IMR-90 (cell line): Measurements from ENCODE around the gene ERICH3. TPM values are rescaled to one million over a fixed set of nuclear protein-coding genes. Genes with fewer than 3 reads are reported as not detected.

Experiments used
- ATAC-seq: fragments of 200-7000 bp; cut with Tn5 transposase; 2 replicates; pipeline ENCODE4 v1.9.1; 2020; ENCODE audit warnings: low read depth, mild to moderate bottlenecking, moderate library complexity
- BruUV-seq: library from RNA; stranded (reverse); fragments of 400-500 nt; replicated peaks from 2 replicates; lab custom pipeline; 2021; lab: Mats Ljungman, UMichigan
- CTCF ChIA-PET: fragments of 300-600 bp; formaldehyde crosslinking; extraction: SDS; loops from one replicate; lab custom pipeline; 2021; ENCODE audit warnings: antibody characterized with exemption; lab: Yijun Ruan, JAX
- POLR2A ChIA-PET: fragments of 300-600 bp; sonication (Branson Sonifier 250); formaldehyde crosslinking; loops from one replicate; lab custom pipeline; 2022; ENCODE audit warnings: antibody characterized with exemption; ENCODE audit not compliant: unreplicated experiment; lab: Charles Lee
- DNase-seq: peaks from one replicate; pipeline ENCODE4 v3.0.0; 2013
- H2AFZ ChIP-seq: replicated peaks from 2 replicates; pipeline ENCODE3; 2013; ENCODE audit warnings: low read length, mild to moderate bottlenecking; ENCODE audit not compliant: poor library complexity
- H2AK5ac ChIP-seq: 2 replicates; pipeline ENCODE4 v1.6.1; 2013; ENCODE audit warnings: low read depth, low read length, inconsistent platforms
- H2AK9ac ChIP-seq: replicated peaks from 2 replicates; pipeline ENCODE3; 2013; ENCODE audit warnings: mild to moderate bottlenecking, low read depth, low read length, moderate library complexity; ENCODE audit not compliant: poor library complexity
- H2BK120ac ChIP-seq: 2 replicates; pipeline ENCODE4 v1.6.1; 2013; ENCODE audit warnings: low read depth, low read length, inconsistent platforms
- H2BK15ac ChIP-seq: 3 replicates; pipeline ENCODE4 v1.6.1; 2013; ENCODE audit warnings: low read depth, low read length, inconsistent platforms
- H2BK20ac ChIP-seq: 2 replicates; pipeline ENCODE4 v1.6.1; 2013; ENCODE audit warnings: low read depth, mild to moderate bottlenecking, inconsistent platforms, low read length, moderate library complexity
- H2BK5ac ChIP-seq: 2 replicates; pipeline ENCODE4 v1.6.1; 2013; ENCODE audit warnings: mild to moderate bottlenecking, low read depth, low read length, inconsistent platforms; ENCODE audit not compliant: poor library complexity, severe bottlenecking
- H3K14ac ChIP-seq: replicated peaks from 2 replicates; pipeline ENCODE4 v1.6.1; 2013; ENCODE audit warnings: low read depth, low read length, inconsistent platforms
- H3K18ac ChIP-seq: 2 replicates; pipeline ENCODE4 v1.6.1; 2013; ENCODE audit warnings: low read depth, low read length, control low read depth
- H3K23ac ChIP-seq: 2 replicates; pipeline ENCODE4 v1.6.1; 2013; ENCODE audit warnings: low read depth, low read length, inconsistent platforms
- H3K27ac ChIP-seq: 2 replicates; pipeline ENCODE4 v1.5.1; 2013; ENCODE audit warnings: mild to moderate bottlenecking, control low read depth, low read length; ENCODE audit not compliant: insufficient read depth
- H3K27me3 ChIP-seq: 2 replicates; pipeline ENCODE4 v1.6.1; 2013; ENCODE audit warnings: low read length; ENCODE audit not compliant: control insufficient read depth, insufficient read depth
- H3K36me3 ChIP-seq: 2 replicates; pipeline ENCODE4 v1.6.1; 2013; ENCODE audit warnings: low read length, mixed read lengths; ENCODE audit not compliant: control insufficient read depth, insufficient read depth
- H3K4ac ChIP-seq: 2 replicates; pipeline ENCODE4 v1.6.1; 2013; ENCODE audit warnings: low read depth, low read length, inconsistent platforms
- H3K4me1 ChIP-seq: 2 replicates; pipeline ENCODE4 v1.6.1; 2013; ENCODE audit warnings: low read length, mixed read lengths; ENCODE audit not compliant: control insufficient read depth, insufficient read depth
- H3K4me2 ChIP-seq: 2 replicates; pipeline ENCODE4 v1.6.1; 2013; ENCODE audit warnings: low read depth, mild to moderate bottlenecking, control low read depth, low read length, moderate library complexity
- H3K4me3 ChIP-seq: 2 replicates; pipeline ENCODE4 v1.5.1; 2013; ENCODE audit warnings: low read depth, mild to moderate bottlenecking, control low read depth, low read length, moderate library complexity; ENCODE audit not compliant: insufficient read depth
- H3K56ac ChIP-seq: 2 replicates; pipeline ENCODE4 v1.6.1; 2013; ENCODE audit warnings: low read length, inconsistent platforms; ENCODE audit not compliant: insufficient read depth; ENCODE audit errors: extremely low read depth
- H3K79me1 ChIP-seq, 2 experiments: 2 replicates each; pipeline ENCODE4 v1.6.1; 2013; ENCODE audit warnings: low read length in 2 of 2, inconsistent platforms in 1 of 2, low read depth in 1 of 2
- H3K9ac ChIP-seq: 2 replicates; pipeline ENCODE4 v1.6.1; 2013; ENCODE audit warnings: low read depth, low read length, control low read depth
- H3K9me1 ChIP-seq: 2 replicates; pipeline ENCODE4 v1.6.1; 2013; ENCODE audit warnings: low read length, inconsistent platforms; ENCODE audit not compliant: insufficient read depth
- H3K9me3 ChIP-seq: 2 replicates; pipeline ENCODE4 v1.6.1; 2013; ENCODE audit warnings: low read length; ENCODE audit not compliant: control insufficient read depth, insufficient read depth
- H4K20me1 ChIP-seq: 2 replicates; pipeline ENCODE4 v1.6.1; 2013; ENCODE audit warnings: low read length, inconsistent platforms; ENCODE audit not compliant: insufficient read depth
- H4K5ac ChIP-seq: 2 replicates; pipeline ENCODE4 v1.6.1; 2013; ENCODE audit warnings: mild to moderate bottlenecking, low read depth, low read length, control low read depth
- H4K8ac ChIP-seq, 2 experiments: 2 replicates each; pipeline ENCODE4 v1.6.1; 2013; ENCODE audit warnings: low read depth in 2 of 2, low read length in 2 of 2, control low read depth in 1 of 2, inconsistent platforms in 1 of 2
- H4K91ac ChIP-seq: 2 replicates; pipeline ENCODE4 v1.6.1; 2013; ENCODE audit warnings: low read depth, low read length, inconsistent platforms; ENCODE audit not compliant: insufficient read depth
- BHLHE40 ChIP-seq: fragments of 150-350 bp; IDR thresholded peaks from 2 replicates; pipeline ENCODE4 v1.6.1; 2016; ENCODE audit warnings: mild to moderate bottlenecking, low read depth, low read length
- FOS ChIP-seq: fragments of 150-350 bp; IDR thresholded peaks from 2 replicates; pipeline ENCODE4 v1.6.1; 2016; ENCODE audit warnings: low read depth, low read length
- MAZ ChIP-seq: IDR thresholded peaks from 2 replicates; pipeline ENCODE4 v1.6.1; 2012; ENCODE audit warnings: low read depth, mild to moderate bottlenecking, low read length, improper control_type of control experiment, moderate library complexity, borderline replicate concordance
- RAD21 ChIP-seq: IDR thresholded peaks from 2 replicates; pipeline ENCODE4 v1.6.1; 2012; ENCODE audit warnings: low read length, improper control_type of control experiment
- RCOR1 ChIP-seq: IDR thresholded peaks from 2 replicates; pipeline ENCODE4 v1.6.1; 2012; ENCODE audit warnings: mild to moderate bottlenecking, low read length, improper control_type of control experiment; ENCODE audit not compliant: insufficient replicate concordance
- RFX5 ChIP-seq: IDR thresholded peaks from 2 replicates; pipeline ENCODE4 v1.8.0; 2012; ENCODE audit warnings: low read depth, mild to moderate bottlenecking, low read length, moderate library complexity
- SMC3 ChIP-seq: fragments of 150-350 bp; IDR thresholded peaks from 2 replicates; pipeline ENCODE4 v1.6.1; 2016; ENCODE audit warnings: low read depth, mild to moderate bottlenecking, antibody characterized with exemption, low read length, moderate library complexity
- WGBS, 2 experiments: methylation state at CpG; one replicate each; pipeline versions ENCODE4 v1.1.5 to v1.1.7; 2013; ENCODE audit warnings: missing lambda C conversion rate in 2 of 2; ENCODE audit not compliant: insufficient read length in 1 of 2; ENCODE audit errors: extremely low coverage in 2 of 2; 5-methylcytosine and 5-hydroxymethylcytosine counted together
- dilution Hi-C: fragments of 300-500 bp; cut with HindIII; formaldehyde crosslinking; loops from one replicate; pipeline ENCODE4 v1.14.3; 2018; ENCODE audit warnings: low sequenced_read_pairs; ENCODE audit not compliant: unreplicated experiment
- in situ Hi-C: fragments of 300-500 bp; cut with MboI; formaldehyde crosslinking; loops from 3 replicates; pipeline ENCODE4 v1.14.3; 2019; ENCODE audit warnings: low sequenced_read_pairs, inconsistent platforms, mixed read lengths
- intact Hi-C: fragments of 100-400 bp; cut with micrococcal nuclease; formaldehyde crosslinking; loops from 2 replicates; pipeline ENCODE4 v1.10.0; 2022
- polyA plus RNA-seq, 3 experiments: library from polyadenylated mRNA; depleted of rRNA; stranded (reverse); fragments of >200 nt; gene quantifications; 2 replicates each; pipeline ENCODE4 v1.2.3, GENCODE V29; 2012; ENCODE audit warnings: low replicate concordance in 1 of 3
- total RNA-seq: library from RNA; depleted of rRNA; stranded (reverse); fragments of >200 nt; gene quantifications from 2 replicates; pipeline ENCODE4 v1.2.3, GENCODE V29; 2012
- TF ChIP-seq, protein P1 (sequence below): fragments of 150-350 bp; IDR thresholded peaks from 2 replicates; pipeline ENCODE4 v1.6.1; 2017; ENCODE audit warnings: mild to moderate bottlenecking, antibody characterized with exemption, low read length, low read depth
- TF ChIP-seq, protein P2 (sequence below): fragments of 150-350 bp; IDR thresholded peaks from 2 replicates; pipeline ENCODE4 v1.6.1; 2016; ENCODE audit warnings: low read depth, mild to moderate bottlenecking, low read length, moderate library complexity, borderline replicate concordance

The ERICH3 gene
- total and polyA plus RNA-seq, 2 of the 4 experiments (the other 2 are of a cell fraction) = not detected

DNA sequence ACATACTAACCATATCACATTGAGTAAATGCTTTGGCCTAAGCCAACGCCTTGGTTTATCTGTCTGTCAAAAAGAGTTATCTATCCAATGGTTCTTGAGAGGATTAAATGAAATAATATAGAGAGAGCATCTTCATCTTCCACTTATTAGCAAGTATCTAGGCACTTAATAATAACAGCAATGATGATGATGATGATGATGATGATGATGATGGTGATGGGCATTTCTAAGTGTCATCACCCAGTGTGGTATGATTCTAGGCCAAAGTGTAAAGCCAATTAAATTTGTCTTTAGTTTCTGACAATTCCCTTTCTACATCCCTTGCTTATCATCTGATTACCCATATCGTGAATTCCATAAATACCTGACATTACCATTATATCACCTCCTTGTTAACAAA is 95.5 kb downstream of the ERICH3 start:
- H3K9me1 ChIP-seq = no peaks in the 10 kb centered on the region
- no peaks in the 10 kb centered on the region for H3K27me3 ChIP-seq
- H4K8ac ChIP-seq = no peak overlapping the region
- WGBS, 2 experiments = no CpG with 5 or more reads among the region's 2 CpGs
- no peak overlapping the region for H2BK15ac ChIP-seq
- no peak overlapping the region for H3K4me3 ChIP-seq
- H2BK5ac ChIP-seq = no peak overlapping the region
- no peaks in the 10 kb centered on the region for H3K79me1 ChIP-seq
- H3K9me3 ChIP-seq = no peaks in the 10 kb centered on the region
- H3K56ac ChIP-seq = no peak overlapping the region
- in situ Hi-C loops (no loop called here), intact Hi-C loops (no loop called here), dilution Hi-C loops (no loop called here)
- no peak overlapping the region for H2BK120ac ChIP-seq
- H3K9ac ChIP-seq = no peak overlapping the region
- H2AFZ ChIP-seq = no peak overlapping the region
- no peak overlapping the region for H2AK5ac ChIP-seq
- H3K27ac ChIP-seq = no peak overlapping the region
- ChIA-PET CTCF (interaction anchor here (0.6 kb wide), 1 partner anchor 1921 kb away, joined by 3 read pairs; no protein-coding TSS in a partner anchor), POLR2A (no interaction called here)
- H3K23ac ChIP-seq = no peak overlapping the region
- H4K5ac ChIP-seq = no peak overlapping the region
- no peak for TF ChIP-seq RFX5
- TF ChIP-seq SMC3 = no peak
- no peak for TF ChIP-seq BHLHE40
- no peak for TF ChIP-seq RCOR1
- TF ChIP-seq, protein P1, sequence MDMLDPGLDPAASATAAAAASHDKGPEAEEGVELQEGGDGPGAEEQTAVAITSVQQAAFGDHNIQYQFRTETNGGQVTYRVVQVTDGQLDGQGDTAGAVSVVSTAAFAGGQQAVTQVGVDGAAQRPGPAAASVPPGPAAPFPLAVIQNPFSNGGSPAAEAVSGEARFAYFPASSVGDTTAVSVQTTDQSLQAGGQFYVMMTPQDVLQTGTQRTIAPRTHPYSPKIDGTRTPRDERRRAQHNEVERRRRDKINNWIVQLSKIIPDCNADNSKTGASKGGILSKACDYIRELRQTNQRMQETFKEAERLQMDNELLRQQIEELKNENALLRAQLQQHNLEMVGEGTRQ = no peak
- TF ChIP-seq FOS = no peak
- TF ChIP-seq, protein P2, sequence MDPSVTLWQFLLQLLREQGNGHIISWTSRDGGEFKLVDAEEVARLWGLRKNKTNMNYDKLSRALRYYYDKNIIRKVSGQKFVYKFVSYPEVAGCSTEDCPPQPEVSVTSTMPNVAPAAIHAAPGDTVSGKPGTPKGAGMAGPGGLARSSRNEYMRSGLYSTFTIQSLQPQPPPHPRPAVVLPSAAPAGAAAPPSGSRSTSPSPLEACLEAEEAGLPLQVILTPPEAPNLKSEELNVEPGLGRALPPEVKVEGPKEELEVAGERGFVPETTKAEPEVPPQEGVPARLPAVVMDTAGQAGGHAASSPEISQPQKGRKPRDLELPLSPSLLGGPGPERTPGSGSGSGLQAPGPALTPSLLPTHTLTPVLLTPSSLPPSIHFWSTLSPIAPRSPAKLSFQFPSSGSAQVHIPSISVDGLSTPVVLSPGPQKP = no peak
- TF ChIP-seq MAZ = no peak
- TF ChIP-seq RAD21 = no peak
- H3K4me1 ChIP-seq = no peaks in the 10 kb centered on the region
- no peak overlapping the region for H2BK20ac ChIP-seq
- ATAC-seq (no peak), DNase-seq (no peak)
- no peak overlapping the region for H3K14ac ChIP-seq
- BruUV-seq = no TSS peak
- no peak overlapping the region for H3K4ac ChIP-seq
- H4K91ac ChIP-seq = no peak overlapping the region
- H4K20me1 ChIP-seq = no peaks in the 10 kb centered on the region
- H3K36me3 ChIP-seq = no peaks in the 10 kb centered on the region
- no peak overlapping the region for H3K4me2 ChIP-seq
- H3K18ac ChIP-seq = no peak overlapping the region
- no peak overlapping the region for H2AK9ac ChIP-seq
